ENCODE results near the gene KRT20.

KRT20 gene

GRCh38 chr17:40848583-40849235 is 36.3 kb downstream of the KRT20 start:
- no peak for TF ChIP-seq CTCF (IDR thresholded peaks at IDR 0.05; ENCODE audit: low read depth, low read length)
- TF ChIP-seq POLR2A (IDR thresholded peaks at IDR 0.05; ENCODE audit: extremely low read depth, insufficient read length) = no peak
- TF ChIP-seq MYC (IDR thresholded peaks at IDR 0.05; ENCODE audit: low read depth, low read length) = no peak
- TF ChIP-seq, protein P1, sequence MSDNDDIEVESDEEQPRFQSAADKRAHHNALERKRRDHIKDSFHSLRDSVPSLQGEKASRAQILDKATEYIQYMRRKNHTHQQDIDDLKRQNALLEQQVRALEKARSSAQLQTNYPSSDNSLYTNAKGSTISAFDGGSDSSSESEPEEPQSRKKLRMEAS (IDR thresholded peaks at IDR 0.05; ENCODE audit: low read depth, low read length) = no peak
- DNase-seq (ENCODE audit: low read depth) = no peak

GRCh38 chr17:40846515-40847144 is 38.4 kb downstream of the KRT20 start:
- DNase-seq (ENCODE audit: low read depth) = no peak
- TF ChIP-seq MYC (IDR thresholded peaks at IDR 0.05; ENCODE audit: low read depth, low read length) (no peak), POLR2A (IDR thresholded peaks at IDR 0.05; ENCODE audit: extremely low read depth, insufficient read length) (no peak), CTCF (IDR thresholded peaks at IDR 0.05; ENCODE audit: low read depth, low read length) (no peak)
- TF ChIP-seq, protein P1 (IDR thresholded peaks at IDR 0.05; ENCODE audit: low read depth, low read length) = no peak

More at GRCh38 chr17:40848583-40849235, 36.3 kb downstream of the KRT20 start:
- no peak overlapping the region for H3K4me3 ChIP-seq (ENCODE audit: low read depth, low read length)

GRCh38 chr17:40844671-40845107 is 40.4 kb downstream of the KRT20 start:
- TF ChIP-seq, protein P1 (IDR thresholded peaks at IDR 0.05; ENCODE audit: low read depth, low read length) = no peak
- TF ChIP-seq POLR2A (IDR thresholded peaks at IDR 0.05; ENCODE audit: extremely low read depth, insufficient read length) (no peak), CTCF (IDR thresholded peaks at IDR 0.05; ENCODE audit: low read depth, low read length) (no peak), MYC (IDR thresholded peaks at IDR 0.05; ENCODE audit: low read depth, low read length) (no peak)
- no peak overlapping the region for H3K4me3 ChIP-seq (ENCODE audit: low read depth, low read length)
- no peak for DNase-seq (ENCODE audit: low read depth)

More at GRCh38 chr17:40846515-40847144, 38.4 kb downstream of the KRT20 start:
- no peak overlapping the region for H3K4me3 ChIP-seq (ENCODE audit: low read depth, low read length)

DNA sequence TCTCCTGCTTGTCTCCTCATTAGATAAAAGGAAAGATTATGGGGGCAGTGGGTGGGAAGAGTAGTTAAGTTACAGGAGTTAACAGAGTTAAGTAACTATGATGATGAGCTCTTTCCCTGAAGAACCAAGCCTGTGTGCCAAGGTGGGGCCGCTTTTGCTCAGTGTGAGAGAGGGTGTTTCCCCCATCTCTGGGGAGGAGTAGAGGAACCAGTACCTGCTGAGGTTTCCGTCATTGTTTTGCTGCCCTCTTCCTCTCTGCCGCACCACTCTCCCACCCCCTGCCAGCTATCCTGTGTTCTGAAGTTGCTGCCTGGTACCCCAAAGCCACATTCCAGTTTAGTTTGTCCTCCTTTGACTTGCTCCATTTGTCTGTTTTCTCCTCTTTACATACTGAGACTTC is 41.8 kb downstream of the KRT20 start:
- no peak overlapping the region for H3K4me3 ChIP-seq (ENCODE audit: low read depth, low read length)
- no peak for TF ChIP-seq POLR2A (IDR thresholded peaks at IDR 0.05; ENCODE audit: extremely low read depth, insufficient read length)
- TF ChIP-seq, protein P1 (IDR thresholded peaks at IDR 0.05; ENCODE audit: low read depth, low read length) = no peak
- no peak for TF ChIP-seq CTCF (IDR thresholded peaks at IDR 0.05; ENCODE audit: low read depth, low read length)
- no peak for TF ChIP-seq MYC (IDR thresholded peaks at IDR 0.05; ENCODE audit: low read depth, low read length)
- no peak for DNase-seq (ENCODE audit: low read depth)

- TF ChIP-seq CTCF (IDR thresholded peaks at IDR 0.05; ENCODE audit: low read depth, low read length) (no peak), MYC (IDR thresholded peaks at IDR 0.05; ENCODE audit: low read depth, low read length) (no peak), POLR2A (IDR thresholded peaks at IDR 0.05; ENCODE audit: extremely low read depth, insufficient read length) (no peak)
- TF ChIP-seq, protein P1 (IDR thresholded peaks at IDR 0.05; ENCODE audit: low read depth, low read length) = no peak
- H3K4me3 ChIP-seq (ENCODE audit: low read depth, low read length) = no peak overlapping the region
- DNase-seq (ENCODE audit: low read depth) = no peak
These were observed 43.8 kb downstream of the KRT20 start for GRCh38 chr17:40841246-40841645.
